Measurements from ENCODE around the gene DLK1. TPM values are rescaled to one million over a fixed set of nuclear protein-coding genes. Genes with fewer than 3 reads are reported as not detected.

Gene DLK1
- polyA plus RNA-seq, 1 of the 3 experiments (the other 2 are of a cell fraction), result 1.7 TPM

DNA sequence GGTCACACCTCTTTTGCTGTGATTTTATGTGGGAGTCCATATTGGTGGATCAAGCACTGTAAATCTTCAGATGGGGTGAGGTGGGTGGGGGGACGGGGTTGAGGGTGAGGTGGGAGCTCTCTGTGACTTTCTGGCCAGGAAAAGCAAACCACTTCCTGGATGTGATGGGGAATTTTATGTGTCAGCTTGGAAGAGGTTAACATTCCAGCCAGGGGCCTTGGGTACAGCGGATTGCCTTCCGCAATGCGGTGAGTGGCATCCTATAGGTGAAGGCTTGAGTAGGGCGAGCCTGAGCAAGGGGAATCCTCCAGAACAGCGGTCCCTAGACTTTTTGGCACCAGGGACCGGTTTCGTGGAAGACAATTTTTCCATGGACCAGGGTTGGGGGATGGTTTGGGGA is 36.2 kb downstream of the DLK1 start:
- H3K4me1 ChIP-seq (ENCODE audit: control insufficient read depth in 1 of 2, insufficient read depth in 2 of 2, low read depth in 1 of 2, low read length in 1 of 2), result peaks cover 0 to 7% of the 10 kb centered on the region in 2 experiments; a peak in 2 of 4 replicates
- no peak for DNase-seq
- no peaks in the 10 kb centered on the region for H4K20me1 ChIP-seq (ENCODE audit: insufficient read depth)
- H3K9me2 ChIP-seq, result no peaks in the 10 kb centered on the region
- no peak overlapping the region for H3K9ac ChIP-seq
- ChIA-PET POLR2A (no interaction called here), CTCF (interaction anchor here (1.4 to 1.6 kb wide), 2 partner anchors 9 to 12 kb away, joined by 3 read pairs; no protein-coding TSS in a partner anchor)
- no peaks in the 10 kb centered on the region for H3K9me3 ChIP-seq
- no peaks in the 10 kb centered on the region for H3K36me3 ChIP-seq (replicated peaks in 1 of 2; ENCODE audit: control insufficient read depth in 1 of 2, insufficient read depth in 2 of 2, low read length in 1 of 2)
- no peak overlapping the region for H3K27ac ChIP-seq (ENCODE audit: low read depth in 2 of 2, low read length in 1 of 2)
- TF ChIP-seq FOXJ3 (CRISPR knock-in tag; IDR thresholded peaks at IDR 0.05), result no peak
- no peak for TF ChIP-seq EP300 (IDR thresholded peaks at IDR 0.05; ENCODE audit: borderline replicate concordance in 1 of 2, low read depth in 1 of 2, low read length in 1 of 2)
- no peak for TF ChIP-seq FOSL2 (IDR thresholded peaks at IDR 0.05; ENCODE audit: borderline replicate concordance, low read depth)
- TF ChIP-seq FOXM1 (IDR thresholded peaks at IDR 0.05; ENCODE audit: low read depth), result no peak
- TF ChIP-seq TCF12 (IDR thresholded peaks at IDR 0.05), result no peak
- H3F3A ChIP-seq (replicated peaks; ENCODE audit: insufficient read depth), result no peaks in the 10 kb centered on the region
- H3K27me3 ChIP-seq (ENCODE audit: insufficient read depth), result no peaks in the 10 kb centered on the region; the same call in 1 of the 2 replicates
- WGBS (ENCODE audit: low lambda C conversion rate), result 65% methylated on average over 7 of the region's 8 CpGs
- no peaks in the 10 kb centered on the region for H3K79me2 ChIP-seq (ENCODE audit: insufficient read depth)
- no peak overlapping the region for H3K4me2 ChIP-seq
- H2AFZ ChIP-seq (ENCODE audit: low read depth), result no peak overlapping the region
- no peak overlapping the region for H3K4me3 ChIP-seq (ENCODE audit: low read depth in 2 of 2, low read length in 1 of 2)

DNA sequence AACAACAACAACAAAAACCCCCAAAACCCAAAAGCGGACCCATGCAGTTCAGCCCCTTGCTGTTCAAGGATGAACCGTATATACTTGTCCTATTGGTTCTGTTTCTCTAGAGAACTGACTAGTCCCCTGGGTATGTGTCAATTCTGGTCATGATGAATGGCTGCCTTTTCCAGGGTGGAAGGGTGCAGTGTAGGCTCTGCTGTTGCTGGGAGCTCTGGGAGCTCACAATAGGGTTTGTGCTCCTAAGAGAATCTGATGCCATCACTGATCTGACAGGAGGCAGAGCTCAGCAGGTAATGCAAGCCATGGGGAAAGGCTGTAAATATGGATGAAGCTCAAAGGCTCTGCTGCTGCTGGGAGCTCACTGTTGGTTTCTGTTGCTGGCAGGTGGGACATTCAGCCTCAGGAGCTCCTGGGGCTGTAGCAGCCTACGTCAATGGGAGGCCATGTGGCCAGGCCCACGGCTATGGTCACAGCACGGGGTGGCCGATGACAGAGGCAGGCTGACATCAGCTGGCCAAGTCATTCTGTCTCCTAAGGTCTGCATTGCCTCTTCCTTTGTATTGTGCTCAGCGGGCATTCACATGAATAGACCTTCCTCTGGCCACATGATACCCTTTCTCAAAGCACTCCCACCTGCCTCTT is 37.9 kb downstream of the DLK1 start:
- H3K9me3 ChIP-seq, result no peaks in the 10 kb centered on the region
- TF ChIP-seq, protein P1, sequence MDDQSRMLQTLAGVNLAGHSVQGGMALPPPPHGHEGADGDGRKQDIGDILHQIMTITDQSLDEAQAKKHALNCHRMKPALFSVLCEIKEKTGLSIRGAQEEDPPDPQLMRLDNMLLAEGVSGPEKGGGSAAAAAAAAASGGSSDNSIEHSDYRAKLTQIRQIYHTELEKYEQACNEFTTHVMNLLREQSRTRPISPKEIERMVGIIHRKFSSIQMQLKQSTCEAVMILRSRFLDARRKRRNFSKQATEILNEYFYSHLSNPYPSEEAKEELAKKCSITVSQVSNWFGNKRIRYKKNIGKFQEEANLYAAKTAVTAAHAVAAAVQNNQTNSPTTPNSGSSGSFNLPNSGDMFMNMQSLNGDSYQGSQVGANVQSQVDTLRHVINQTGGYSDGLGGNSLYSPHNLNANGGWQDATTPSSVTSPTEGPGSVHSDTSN (IDR thresholded peaks at IDR 0.05), result no peak
- TF ChIP-seq RCOR1 (IDR thresholded peaks at IDR 0.05; ENCODE audit: low read length) (no peak), FOXJ3 (CRISPR knock-in tag; IDR thresholded peaks at IDR 0.05) (no peak), EZH2phosphoT487 (IDR thresholded peaks at IDR 0.05; ENCODE audit: borderline replicate concordance, low read depth) (no peak), RXRA (IDR thresholded peaks at IDR 0.05; ENCODE audit: borderline replicate concordance, low read depth) (no peak), TCF12 (IDR thresholded peaks at IDR 0.05) (no peak), POLR2AphosphoS5 (IDR thresholded peaks at IDR 0.05; ENCODE audit: low read depth, low read length) (no peak)
- TF ChIP-seq, protein P2, sequence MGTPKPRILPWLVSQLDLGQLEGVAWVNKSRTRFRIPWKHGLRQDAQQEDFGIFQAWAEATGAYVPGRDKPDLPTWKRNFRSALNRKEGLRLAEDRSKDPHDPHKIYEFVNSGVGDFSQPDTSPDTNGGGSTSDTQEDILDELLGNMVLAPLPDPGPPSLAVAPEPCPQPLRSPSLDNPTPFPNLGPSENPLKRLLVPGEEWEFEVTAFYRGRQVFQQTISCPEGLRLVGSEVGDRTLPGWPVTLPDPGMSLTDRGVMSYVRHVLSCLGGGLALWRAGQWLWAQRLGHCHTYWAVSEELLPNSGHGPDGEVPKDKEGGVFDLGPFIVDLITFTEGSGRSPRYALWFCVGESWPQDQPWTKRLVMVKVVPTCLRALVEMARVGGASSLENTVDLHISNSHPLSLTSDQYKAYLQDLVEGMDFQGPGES (IDR thresholded peaks at IDR 0.05; ENCODE audit: low read depth, low read length), result no peak
- TF ChIP-seq, protein P3, sequence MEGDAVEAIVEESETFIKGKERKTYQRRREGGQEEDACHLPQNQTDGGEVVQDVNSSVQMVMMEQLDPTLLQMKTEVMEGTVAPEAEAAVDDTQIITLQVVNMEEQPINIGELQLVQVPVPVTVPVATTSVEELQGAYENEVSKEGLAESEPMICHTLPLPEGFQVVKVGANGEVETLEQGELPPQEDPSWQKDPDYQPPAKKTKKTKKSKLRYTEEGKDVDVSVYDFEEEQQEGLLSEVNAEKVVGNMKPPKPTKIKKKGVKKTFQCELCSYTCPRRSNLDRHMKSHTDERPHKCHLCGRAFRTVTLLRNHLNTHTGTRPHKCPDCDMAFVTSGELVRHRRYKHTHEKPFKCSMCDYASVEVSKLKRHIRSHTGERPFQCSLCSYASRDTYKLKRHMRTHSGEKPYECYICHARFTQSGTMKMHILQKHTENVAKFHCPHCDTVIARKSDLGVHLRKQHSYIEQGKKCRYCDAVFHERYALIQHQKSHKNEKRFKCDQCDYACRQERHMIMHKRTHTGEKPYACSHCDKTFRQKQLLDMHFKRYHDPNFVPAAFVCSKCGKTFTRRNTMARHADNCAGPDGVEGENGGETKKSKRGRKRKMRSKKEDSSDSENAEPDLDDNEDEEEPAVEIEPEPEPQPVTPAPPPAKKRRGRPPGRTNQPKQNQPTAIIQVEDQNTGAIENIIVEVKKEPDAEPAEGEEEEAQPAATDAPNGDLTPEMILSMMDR (IDR thresholded peaks at IDR 0.05), result no peak
- TF ChIP-seq, protein P4, sequence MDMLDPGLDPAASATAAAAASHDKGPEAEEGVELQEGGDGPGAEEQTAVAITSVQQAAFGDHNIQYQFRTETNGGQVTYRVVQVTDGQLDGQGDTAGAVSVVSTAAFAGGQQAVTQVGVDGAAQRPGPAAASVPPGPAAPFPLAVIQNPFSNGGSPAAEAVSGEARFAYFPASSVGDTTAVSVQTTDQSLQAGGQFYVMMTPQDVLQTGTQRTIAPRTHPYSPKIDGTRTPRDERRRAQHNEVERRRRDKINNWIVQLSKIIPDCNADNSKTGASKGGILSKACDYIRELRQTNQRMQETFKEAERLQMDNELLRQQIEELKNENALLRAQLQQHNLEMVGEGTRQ (IDR thresholded peaks at IDR 0.05; ENCODE audit: borderline replicate concordance, low read depth, low read length), result no peak
- TF ChIP-seq, protein P5, sequence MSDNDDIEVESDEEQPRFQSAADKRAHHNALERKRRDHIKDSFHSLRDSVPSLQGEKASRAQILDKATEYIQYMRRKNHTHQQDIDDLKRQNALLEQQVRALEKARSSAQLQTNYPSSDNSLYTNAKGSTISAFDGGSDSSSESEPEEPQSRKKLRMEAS (IDR thresholded peaks at IDR 0.05; ENCODE audit: low read depth), result no peak
- no peak for DNase-seq

More for the DNA sequence above, 37.9 kb downstream of the DLK1 start:
- Histone ChIP-seq H3K9me2 (no peaks in the 10 kb centered on the region), H3K4me1 (ENCODE audit: control insufficient read depth in 1 of 2, insufficient read depth in 2 of 2, low read depth in 1 of 2, low read length in 1 of 2) (peaks cover 7% of the 10 kb centered on the region in 2 experiments; a peak in 2 of 4 replicates), H3K9ac (no peak overlapping the region), H3K36me3 (replicated peaks in 1 of 2; ENCODE audit: control insufficient read depth in 1 of 2, insufficient read depth in 2 of 2, low read length in 1 of 2) (no peaks in the 10 kb centered on the region), H3K27me3 (ENCODE audit: insufficient read depth) (no peaks in the 10 kb centered on the region; the same call in 1 of the 2 replicates), H3K4me3 (ENCODE audit: low read depth in 2 of 2, low read length in 1 of 2) (no peak overlapping the region), H3K79me2 (ENCODE audit: insufficient read depth) (no peaks in the 10 kb centered on the region), H4K20me1 (ENCODE audit: insufficient read depth) (no peaks in the 10 kb centered on the region), H3K4me2 (no peak overlapping the region), H3K27ac (ENCODE audit: low read depth in 2 of 2, low read length in 1 of 2) (no peak overlapping the region), H2AFZ (ENCODE audit: low read depth) (no peak overlapping the region), H3F3A (replicated peaks; ENCODE audit: insufficient read depth) (no peaks in the 10 kb centered on the region)
- WGBS (ENCODE audit: low lambda C conversion rate), result 49% methylated on average over 5 of the region's 7 CpGs
- CTCF ChIA-PET, result interaction anchor here (1.2 to 1.4 kb wide), 2 partner anchors 102 to 135 kb away, joined by 3 read pairs; no protein-coding TSS in a partner anchor
- POLR2A ChIA-PET, result interaction anchor here (0.7 to 1.0 kb wide), 2 partner anchors 24 to 31 kb away, joined by 3 read pairs; no protein-coding TSS in a partner anchor

Measured in SK-N-SH (cell line).